Activated CD8-positive, alpha-beta memory T cell treated with anti-CD3 and anti-CD28 coated beads, Interleukin-2, amount 10 ng/mL, durations not matched to agents 7 days and 5 days (primary cell): ENCODE results near the gene SFMBT2. TPM values are rescaled to one million over a fixed set of nuclear protein-coding genes. Genes with fewer than 3 reads are reported as not detected.
"Not testable (repeated sequence)": the region's sequence is repeated elsewhere in the genome, so short reads cannot be mapped to it uniquely, and the experiment has no call there.

Experiments used
- ATAC-seq: fragments of 150-1000 bp; cut with Tn5 transposase; one replicate; pipeline ENCODE4 v1.10.0; 2021; ENCODE audit warnings: moderate library complexity
- CTCF ChIA-PET: fragments of 350-600 bp; sonication (Branson Sonifier 250); formaldehyde crosslinking; loops from one replicate; lab custom pipeline; 2021; ENCODE audit warnings: antibody characterized with exemption; lab: Charles Lee
- DNase-seq: peaks from one replicate; pipeline ENCODE4 v3.0.0-alpha.2; 2020
- H3K27ac Mint-ChIP-seq: one replicate; pipeline ENCODE4 v1.8.0; 2021; ENCODE audit warnings: mild to moderate bottlenecking, mixed read lengths
- H3K27me3 Mint-ChIP-seq: one replicate; pipeline ENCODE4 v1.8.0; 2021; ENCODE audit warnings: mixed read lengths
- H3K36me3 Mint-ChIP-seq: one replicate; pipeline ENCODE4 v1.8.0; 2021; ENCODE audit warnings: mild to moderate bottlenecking, mixed read lengths
- H3K4me1 Mint-ChIP-seq: one replicate; pipeline ENCODE4 v1.8.0; 2021; ENCODE audit warnings: mixed read lengths
- H3K4me3 Mint-ChIP-seq: one replicate; pipeline ENCODE4 v1.8.0; 2021; ENCODE audit warnings: mild to moderate bottlenecking, moderate library complexity, mixed read lengths
- H3K9me3 Mint-ChIP-seq: one replicate; pipeline ENCODE4 v1.8.0; 2022; ENCODE audit warnings: low read depth, mixed read lengths
- total RNA-seq, 2 experiments: library from RNA; stranded (reverse); gene quantifications; one replicate each; pipeline ENCODE4 v1.2.3, GENCODE V29; 2021

Gene SFMBT2
- total RNA-seq, 2 experiments from 2014 or later: 49.5 to 69.0 TPM

DNA sequence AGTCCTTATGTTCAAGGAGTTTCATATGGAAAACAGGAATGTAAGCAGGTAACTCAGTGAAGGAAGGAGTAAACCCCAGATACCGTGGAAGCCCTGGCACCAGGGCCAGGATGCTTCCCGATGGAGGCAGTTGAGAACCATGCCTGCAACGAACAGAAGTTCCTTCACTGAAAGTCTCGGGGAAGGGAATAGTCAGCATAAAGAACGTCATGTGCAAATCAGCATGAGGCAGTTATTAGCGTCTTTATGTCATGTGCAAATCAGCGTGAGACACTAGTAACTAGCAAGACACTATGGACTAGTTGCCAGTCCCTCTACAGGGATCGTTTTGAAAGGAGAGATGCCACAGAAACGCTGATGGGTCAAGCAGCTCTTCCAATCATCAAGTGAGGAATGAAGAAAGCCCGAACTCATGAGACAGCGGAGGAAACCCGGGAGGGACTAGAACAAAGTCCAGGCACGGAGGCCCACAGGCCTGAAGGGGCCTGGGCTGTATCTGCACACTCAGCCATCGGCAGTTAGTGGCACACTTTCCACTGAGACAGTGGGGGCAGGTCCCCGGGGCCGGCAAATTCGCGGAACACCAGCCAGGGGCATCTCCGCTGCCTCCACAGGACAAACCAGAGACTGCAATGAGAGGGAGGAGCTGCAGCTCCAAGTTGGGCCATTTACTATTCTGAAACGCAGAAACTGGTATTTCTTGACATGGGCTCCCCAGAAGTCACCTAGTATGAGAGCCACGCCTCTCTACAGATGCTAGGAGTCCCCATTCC lies 109.6 kb downstream of the SFMBT2 start:
- no peak overlapping the region for H3K4me3 Mint-ChIP-seq
- H3K27me3 Mint-ChIP-seq: no peaks in the 10 kb centered on the region
- peaks cover 22% of the 10 kb centered on the region for H3K4me1 Mint-ChIP-seq
- DNase-seq (no peak), ATAC-seq (no peak)
- CTCF ChIA-PET: no interaction called here
- H3K9me3 Mint-ChIP-seq: no peaks in the 10 kb centered on the region
- no peak overlapping the region for H3K27ac Mint-ChIP-seq
- H3K36me3 Mint-ChIP-seq: peaks cover 34% of the 10 kb centered on the region

GRCh38 chr10:7300384-7300971 lies 110.4 kb downstream of the SFMBT2 start:
- H3K4me1 Mint-ChIP-seq: peaks cover 22% of the 10 kb centered on the region
- peaks cover 35% of the 10 kb centered on the region for H3K36me3 Mint-ChIP-seq
- H3K27me3 Mint-ChIP-seq: no peaks in the 10 kb centered on the region
- CTCF ChIA-PET: no interaction called here
- ATAC-seq (no peak), DNase-seq (no peak)
- H3K4me3 Mint-ChIP-seq: no peak overlapping the region
- no peak overlapping the region for H3K27ac Mint-ChIP-seq
- no peaks in the 10 kb centered on the region for H3K9me3 Mint-ChIP-seq

- ATAC-seq, H3K4me3 Mint-ChIP-seq, CTCF ChIA-PET, DNase-seq, H3K9me3 Mint-ChIP-seq, H3K27ac Mint-ChIP-seq, H3K27me3 Mint-ChIP-seq: not testable (repeated sequence)
- H3K4me1 Mint-ChIP-seq: peaks cover 22% of the 10 kb centered on the region
- peaks cover 29% of the 10 kb centered on the region for H3K36me3 Mint-ChIP-seq
These were observed 111.1 kb downstream of the SFMBT2 start for GRCh38 chr10:7299601-7300325.

DNA sequence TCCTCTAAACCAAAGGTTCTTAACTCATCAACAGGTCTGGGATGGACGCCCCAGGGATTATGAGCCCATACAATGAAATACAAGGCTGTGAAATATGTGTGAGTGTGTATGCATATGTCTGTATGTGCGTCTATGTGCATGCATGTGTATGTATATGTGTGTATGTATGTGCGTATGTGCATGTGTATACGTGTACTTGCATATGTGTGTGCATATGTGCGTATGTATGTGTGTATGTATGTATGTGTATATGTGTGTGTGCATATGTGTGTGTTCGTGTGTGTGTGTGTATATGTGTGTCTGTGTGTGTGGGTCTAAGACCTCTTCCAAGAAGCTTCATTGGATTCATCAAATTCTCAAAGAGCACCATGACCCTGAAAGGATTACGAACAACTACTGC lies 112.3 kb downstream of the SFMBT2 start:
- no peak for DNase-seq
- H3K4me3 Mint-ChIP-seq: no peak overlapping the region
- no peaks in the 10 kb centered on the region for H3K9me3 Mint-ChIP-seq
- no peak for ATAC-seq
- H3K27me3 Mint-ChIP-seq: no peaks in the 10 kb centered on the region
- peaks cover 21% of the 10 kb centered on the region for H3K36me3 Mint-ChIP-seq
- no peak overlapping the region for H3K27ac Mint-ChIP-seq
- CTCF ChIA-PET: no interaction called here
- H3K4me1 Mint-ChIP-seq: peaks cover 22% of the 10 kb centered on the region

GRCh38 chr10:7297094-7297493 lies 113.7 kb downstream of the SFMBT2 start:
- peaks cover 20% of the 10 kb centered on the region for H3K36me3 Mint-ChIP-seq
- no peak for DNase-seq

DNA sequence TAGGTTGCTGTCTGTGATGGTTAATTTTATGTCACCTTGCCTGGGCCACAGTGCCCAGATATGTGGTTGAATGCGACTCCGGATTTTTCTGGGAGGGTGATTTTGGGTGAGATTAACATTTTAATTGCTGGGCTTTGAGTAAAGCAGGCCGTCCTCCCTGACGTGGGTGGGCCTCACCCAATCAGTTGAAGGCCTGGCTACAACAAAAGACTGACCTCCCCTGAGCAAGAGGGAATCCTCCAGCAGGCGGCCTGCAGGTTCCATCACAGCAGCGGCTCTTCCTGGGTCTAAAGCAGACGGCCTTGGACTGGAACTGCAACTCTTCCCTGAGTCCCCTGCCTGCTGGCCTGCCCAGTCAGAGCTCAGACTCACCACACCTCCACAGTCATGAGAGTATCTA lies 114.2 kb downstream of the SFMBT2 start:
- DNase-seq (no peak), ATAC-seq (no peak)
- Mint-ChIP-seq H3K36me3 (peaks cover 18% of the 10 kb centered on the region), H3K4me3 (no peak overlapping the region), H3K27ac (no peak overlapping the region), H3K27me3 (no peaks in the 10 kb centered on the region), H3K4me1 (peaks cover 17% of the 10 kb centered on the region), H3K9me3 (no peaks in the 10 kb centered on the region)
- CTCF ChIA-PET: interaction anchor here (0.8 to 1.1 kb wide), 2 partner anchors 37 to 112 kb away, joined by 3 to 4 read pairs; no protein-coding TSS in a partner anchor

More at GRCh38 chr10:7297094-7297493, 113.7 kb downstream of the SFMBT2 start:
- CTCF ChIA-PET: interaction anchor here (0.8 to 1.1 kb wide), 2 partner anchors 38 to 111 kb away, joined by 3 to 4 read pairs; no protein-coding TSS in a partner anchor
- no peak overlapping the region for H3K27ac Mint-ChIP-seq
- H3K27me3 Mint-ChIP-seq: no peaks in the 10 kb centered on the region
- H3K4me1 Mint-ChIP-seq: peaks cover 17% of the 10 kb centered on the region
- no peaks in the 10 kb centered on the region for H3K9me3 Mint-ChIP-seq
- no peak for ATAC-seq
- H3K4me3 Mint-ChIP-seq: no peak overlapping the region

GRCh38 chr10:7296076-7296475 lies 114.8 kb downstream of the SFMBT2 start:
- Mint-ChIP-seq H3K9me3 (no peaks in the 10 kb centered on the region), H3K4me3 (no peak overlapping the region), H3K27me3 (no peaks in the 10 kb centered on the region), H3K36me3 (peaks cover 19% of the 10 kb centered on the region), H3K27ac (no peak overlapping the region), H3K4me1 (peaks cover 17% of the 10 kb centered on the region)
- no peak for DNase-seq
- CTCF ChIA-PET: no interaction called here
- ATAC-seq: no peak

DNA sequence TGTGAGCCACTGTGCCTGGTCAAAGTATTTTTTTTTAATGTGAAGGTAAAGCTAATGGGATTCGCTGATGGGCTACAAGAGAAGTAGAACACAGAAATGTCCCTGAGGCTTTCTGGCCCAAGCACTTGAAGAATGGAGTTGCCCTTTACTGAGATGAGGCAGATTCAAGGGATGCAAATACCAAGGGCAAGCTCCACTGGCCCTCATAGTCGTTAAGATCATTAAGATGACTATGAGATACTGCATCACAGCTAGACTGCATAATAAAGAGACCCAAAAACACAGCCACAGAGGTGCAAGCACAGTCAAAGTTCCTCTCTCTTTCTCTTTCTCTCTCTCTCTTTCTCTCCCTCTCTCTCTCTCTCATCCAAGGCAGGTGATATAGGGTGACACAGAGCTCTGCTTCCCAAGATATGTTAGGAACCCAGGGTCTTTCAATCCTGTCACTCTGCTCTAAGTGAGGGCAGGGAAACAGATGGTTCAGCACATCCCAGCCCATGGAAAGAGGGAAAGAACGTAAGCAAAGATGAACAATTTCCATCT lies 117.4 kb downstream of the SFMBT2 start:
- DNase-seq (no peak), ATAC-seq (no peak)
- H3K4me3 Mint-ChIP-seq: no peak overlapping the region
- no peaks in the 10 kb centered on the region for H3K9me3 Mint-ChIP-seq
- H3K27me3 Mint-ChIP-seq: no peaks in the 10 kb centered on the region
- peaks cover 12% of the 10 kb centered on the region for H3K36me3 Mint-ChIP-seq
- CTCF ChIA-PET: no interaction called here
- H3K27ac Mint-ChIP-seq: no peak overlapping the region
- peaks cover 15% of the 10 kb centered on the region for H3K4me1 Mint-ChIP-seq

DNA sequence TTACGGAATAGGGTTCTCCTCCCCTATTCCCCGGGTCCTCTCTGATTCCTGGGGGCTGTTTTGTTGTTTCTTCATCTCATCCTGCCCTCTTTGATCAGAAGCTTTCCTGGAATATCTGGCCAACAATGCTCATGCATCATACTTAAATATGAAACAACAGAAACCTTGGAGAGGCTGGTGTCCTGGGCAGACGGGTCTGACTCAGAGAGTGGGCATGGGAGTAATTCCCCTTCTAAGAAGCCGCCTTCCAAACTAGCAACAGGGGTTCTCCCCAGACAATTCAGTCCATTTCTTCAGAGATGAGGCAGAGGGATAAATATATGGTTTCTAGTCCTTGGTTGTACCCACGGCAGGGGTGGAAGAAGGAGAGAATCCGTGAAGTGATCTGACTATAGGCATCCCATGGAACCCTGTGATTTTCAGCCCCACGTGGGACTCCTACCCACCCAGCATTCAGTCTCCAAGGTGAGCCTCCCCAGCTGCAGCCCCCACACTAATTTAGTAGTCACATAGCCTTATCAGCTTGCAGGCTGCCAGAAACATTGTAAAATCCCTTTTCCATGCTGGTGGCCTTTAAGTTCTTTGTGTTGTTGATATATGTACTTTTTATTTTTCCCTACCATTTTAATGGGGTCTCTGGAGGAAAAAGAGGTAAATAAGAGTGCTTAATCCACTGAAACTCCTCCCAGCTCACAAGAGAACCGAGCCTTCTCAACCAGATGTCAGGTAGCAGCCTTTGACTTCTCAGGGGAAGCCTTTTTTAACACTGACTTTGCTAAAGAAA lies 119.2 kb downstream of the SFMBT2 start:
- CTCF ChIA-PET: interaction anchor here (1.1 kb wide), 1 partner anchor 13 kb away, joined by 3 read pairs; no protein-coding TSS in a partner anchor
- Mint-ChIP-seq H3K36me3 (peaks cover 9% of the 10 kb centered on the region), H3K4me3 (no peak overlapping the region), H3K27me3 (no peaks in the 10 kb centered on the region), H3K9me3 (no peaks in the 10 kb centered on the region), H3K4me1 (peaks cover 5% of the 10 kb centered on the region), H3K27ac (no peak overlapping the region)
- no peak for ATAC-seq
- DNase-seq: no peak

GRCh38 chr10:7288060-7288690 lies 122.7 kb downstream of the SFMBT2 start:
- no peak for ATAC-seq
- CTCF ChIA-PET: no interaction called here

DNA sequence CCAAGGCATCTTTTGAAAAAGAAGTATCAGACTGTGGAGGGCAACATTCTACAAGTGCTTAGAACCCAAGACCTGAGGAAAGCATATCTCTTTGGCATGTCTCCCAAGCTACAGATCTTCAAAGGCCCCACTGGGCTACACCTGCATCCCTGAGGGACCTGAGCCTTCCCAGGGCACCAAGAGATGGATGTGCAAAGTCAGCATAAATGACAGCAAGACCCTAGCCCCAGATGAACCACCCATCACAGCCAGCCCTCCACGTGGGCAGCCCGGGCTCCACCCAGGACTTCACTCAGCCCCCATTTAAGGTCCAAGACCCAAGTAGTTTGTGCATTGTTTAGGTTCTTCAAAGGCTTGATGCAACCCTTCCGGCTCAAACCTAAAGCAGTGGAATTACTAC lies 123.5 kb downstream of the SFMBT2 start:
- no peak for DNase-seq
- Mint-ChIP-seq H3K27ac (no peak overlapping the region), H3K36me3 (peaks cover 17% of the 10 kb centered on the region), H3K9me3 (no peaks in the 10 kb centered on the region), H3K27me3 (no peaks in the 10 kb centered on the region), H3K4me3 (no peak overlapping the region), H3K4me1 (peaks cover 10% of the 10 kb centered on the region)
- CTCF ChIA-PET: no interaction called here
- ATAC-seq: no peak

More at GRCh38 chr10:7288060-7288690, 122.7 kb downstream of the SFMBT2 start:
- H3K4me3 Mint-ChIP-seq: no peak overlapping the region
- H3K27me3 Mint-ChIP-seq: no peaks in the 10 kb centered on the region
- no peaks in the 10 kb centered on the region for H3K9me3 Mint-ChIP-seq
- H3K27ac Mint-ChIP-seq: no peak overlapping the region
- no peak for DNase-seq
- H3K36me3 Mint-ChIP-seq: peaks cover 16% of the 10 kb centered on the region
- peaks cover 10% of the 10 kb centered on the region for H3K4me1 Mint-ChIP-seq

DNA sequence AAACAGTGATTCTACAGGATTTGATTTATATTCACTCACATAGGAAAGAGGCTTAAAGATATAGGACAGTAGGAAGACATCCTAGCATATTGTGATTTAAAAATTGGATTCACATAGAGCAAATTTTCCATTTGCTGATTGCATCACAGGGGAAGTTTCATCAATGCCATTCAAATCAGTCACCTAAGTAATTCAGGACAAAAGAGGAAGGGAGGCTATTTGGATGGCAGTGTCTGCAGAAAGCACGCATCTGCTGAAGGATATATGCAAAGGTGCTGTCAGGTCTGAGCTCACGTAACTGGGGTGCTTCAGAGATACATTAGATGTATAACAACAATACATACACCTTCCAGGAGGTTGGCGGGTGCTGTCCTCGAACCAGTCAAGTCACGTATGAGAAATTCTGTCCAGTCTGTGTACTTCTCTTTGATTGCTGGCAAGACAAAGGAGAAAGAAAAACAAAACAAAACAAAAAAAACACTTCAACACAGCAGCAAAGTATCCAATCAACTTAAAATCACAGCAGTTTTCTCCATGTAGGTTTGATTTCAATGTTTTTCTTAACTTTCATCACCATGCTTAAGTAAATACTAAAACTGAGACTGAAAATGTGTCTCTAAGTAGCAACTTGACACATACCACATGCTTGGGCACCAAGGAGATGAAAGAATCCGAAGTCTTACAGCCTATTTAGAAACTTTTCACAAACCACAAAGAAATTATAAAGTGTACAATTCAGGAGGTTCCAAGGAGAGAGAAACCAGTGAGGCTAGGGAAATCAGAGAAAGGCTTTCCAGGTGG lies 125.1 kb downstream of the SFMBT2 start:
- DNase-seq: no peak
- Mint-ChIP-seq H3K27me3 (no peaks in the 10 kb centered on the region), H3K4me1 (peaks cover 10% of the 10 kb centered on the region), H3K36me3 (peaks cover 18% of the 10 kb centered on the region), H3K9me3 (no peaks in the 10 kb centered on the region), H3K27ac (no peak overlapping the region), H3K4me3 (no peak overlapping the region)
- ATAC-seq: no peak
- CTCF ChIA-PET: no interaction called here
